T-helper 17 cell (primary cell): ENCODE results near the gene CCDC142. TPM values are rescaled to one million over a fixed set of nuclear protein-coding genes. Genes with fewer than 3 reads are reported as not detected.

ENCODE experiments used
- ATAC-seq: fragments of 150-1000 bp; cut with Tn5 transposase; 2 replicates; pipeline ENCODE4 v1.10.0; 2021; ENCODE audit warnings: mild to moderate bottlenecking, moderate library complexity
- DNase-seq, 3 donors: peaks; one replicate each; pipeline versions ENCODE4 v3.0.0 to v3.0.0-alpha.2; 2020 to 2021
- H3K9me3 ChIP-seq: one replicate; pipeline ENCODE4 v1.7.0; 2013; ENCODE audit warnings: low read length, mild to moderate bottlenecking; ENCODE audit not compliant: control insufficient read depth, poor library complexity, severe bottlenecking
- H3K27ac Mint-ChIP-seq: one replicate; pipeline ENCODE4 v1.8.0; 2022; ENCODE audit warnings: mild to moderate bottlenecking, moderate library complexity, mixed read lengths
- H3K27me3 Mint-ChIP-seq: one replicate; pipeline ENCODE4 v1.8.0; 2022; ENCODE audit warnings: mixed read lengths
- H3K36me3 Mint-ChIP-seq: one replicate; pipeline ENCODE4 v1.8.0; 2022; ENCODE audit warnings: low read depth, mixed read lengths
- H3K4me1 Mint-ChIP-seq: one replicate; pipeline ENCODE4 v1.8.0; 2022; ENCODE audit warnings: mild to moderate bottlenecking, mixed read lengths
- H3K4me3 Mint-ChIP-seq: one replicate; pipeline ENCODE4 v1.8.0; 2022; ENCODE audit warnings: mild to moderate bottlenecking, moderate library complexity, mixed read lengths
- total RNA-seq, 4 donors: library from RNA in 2 of 4; stranded (reverse) in 2 of 4; gene quantifications; one replicate each; pipeline ENCODE4 v1.2.3 and lab custom pipeline; 2022 to 2026

CCDC142 gene, protein sequence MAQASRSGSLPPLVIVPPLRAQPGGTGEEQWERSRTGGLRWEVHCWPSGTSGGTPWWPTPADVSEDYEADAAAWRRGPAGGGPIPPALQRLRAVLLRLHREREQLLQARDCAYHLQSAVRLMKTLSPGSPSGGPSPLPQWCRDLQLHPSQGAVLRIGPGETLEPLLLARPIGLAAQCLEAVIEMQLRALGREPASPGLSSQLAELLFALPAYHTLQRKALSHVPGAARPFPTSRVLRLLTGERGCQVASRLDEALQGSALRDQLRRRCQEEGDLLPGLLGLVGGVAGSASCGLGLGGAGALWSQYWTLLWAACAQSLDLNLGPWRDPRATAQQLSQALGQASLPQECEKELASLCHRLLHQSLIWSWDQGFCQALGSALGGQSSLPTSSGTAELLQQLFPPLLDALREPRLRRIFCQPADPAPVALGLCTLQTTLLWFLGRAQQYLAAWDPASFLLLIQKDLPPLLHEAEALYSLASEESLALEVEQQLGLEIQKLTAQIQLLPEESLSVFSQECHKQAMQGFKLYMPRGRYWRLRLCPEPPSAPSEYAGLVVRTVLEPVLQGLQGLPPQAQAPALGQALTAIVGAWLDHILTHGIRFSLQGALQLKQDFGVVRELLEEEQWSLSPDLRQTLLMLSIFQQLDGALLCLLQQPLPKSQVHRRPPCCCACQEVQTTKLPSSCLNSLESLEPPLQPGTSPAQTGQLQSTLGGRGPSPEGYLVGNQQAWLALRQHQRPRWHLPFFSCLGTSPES
- total RNA-seq (10 to 100 TPM; 13.7 to 14.7 TPM), total RNA-seq (lab: John Stamatoyannopoulos, UW) (12.5 to 49.8 reads per million in 2 donors)

DNA sequence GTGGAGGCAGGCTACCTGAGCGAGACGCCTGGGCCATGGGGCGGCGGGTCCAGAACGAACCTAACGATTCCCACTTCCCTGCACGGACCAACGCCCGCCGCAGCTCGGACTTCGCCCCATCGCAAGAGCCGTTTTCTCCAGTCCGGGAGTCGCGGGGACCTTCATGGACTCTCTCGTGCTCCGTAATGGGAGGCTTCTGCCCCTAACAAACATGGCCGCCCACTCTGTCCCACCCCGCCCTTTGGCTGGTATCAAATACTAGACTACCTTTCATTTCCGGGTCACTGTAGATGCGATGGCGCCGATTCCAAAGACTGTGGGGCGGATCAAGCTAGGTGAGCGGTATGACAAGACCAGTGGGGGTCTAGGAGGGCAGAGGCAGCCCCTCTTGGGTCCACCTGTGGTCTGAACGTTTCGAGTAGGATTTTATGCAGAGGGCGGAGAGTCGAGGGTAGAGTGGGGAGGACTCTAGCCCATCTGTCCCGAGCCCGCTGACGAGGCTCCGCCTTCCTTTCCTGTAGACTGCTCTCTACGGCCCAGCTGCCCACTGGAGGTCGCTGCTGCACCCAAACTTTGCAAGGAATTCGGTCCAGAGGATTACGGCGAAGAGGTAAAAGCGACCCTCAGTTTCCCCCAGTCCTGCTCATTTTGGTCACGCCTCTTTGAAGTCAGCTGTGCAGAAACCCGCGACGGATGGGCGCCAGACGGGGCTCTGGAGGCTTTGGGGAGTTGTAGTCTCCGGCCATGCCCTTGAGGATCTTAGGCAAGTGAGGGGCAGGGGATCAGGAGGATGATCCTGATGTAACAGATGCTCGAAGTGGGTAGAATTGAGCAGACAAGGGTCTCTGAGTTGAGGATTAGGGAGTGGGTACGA is at the start of gene CCDC142, which contains the start of gene TTC31:
TSS of gene CCDC142 (minus strand) at position 198 of the 874 bp plus-strand sequence. CDS start at position 37, 161 bp downstream.
TSS of gene TTC31 (plus strand) at position 281 of the 874 bp plus-strand sequence. CDS start at position 296, 15 bp downstream.
- Mint-ChIP-seq H3K27me3 (no peaks in the 10 kb centered on the region), H3K36me3 (peaks cover 5% of the 10 kb centered on the region), H3K4me1 (peaks cover 26% of the 10 kb centered on the region), H3K27ac (peak within 1 kb of the TSS; percentile 98), H3K4me3 (peak within 1 kb of the TSS; percentile 97)
- H3K9me3 ChIP-seq: no peaks in the 10 kb centered on the region
- ATAC-seq (peak; percentile 93), DNase-seq (peak; percentile 76 to 85 (median 84))

DNA sequence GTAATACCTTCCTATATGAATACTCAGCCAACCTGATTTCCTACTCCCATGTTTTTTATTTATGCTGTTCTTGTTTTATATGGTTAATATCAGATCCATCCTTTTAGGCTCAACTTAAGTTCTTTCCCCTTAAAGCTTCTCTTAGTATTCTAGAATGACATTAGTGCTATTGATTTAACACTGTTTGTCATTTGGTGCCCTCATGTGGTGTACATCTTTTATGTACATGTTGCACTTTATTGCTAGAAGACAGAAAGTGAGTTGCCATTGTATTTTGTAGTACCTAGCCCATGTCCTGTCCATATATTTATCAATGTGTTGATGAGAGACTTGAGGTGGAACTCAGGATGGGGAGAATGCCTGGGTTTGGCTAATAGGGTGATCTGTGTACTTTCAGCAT is 49.4 kb upstream of the CCDC142 start:
- ATAC-seq (no peak), DNase-seq (no peak)
- H3K27ac Mint-ChIP-seq: peak overlapping the region; percentile 93
- H3K4me3 Mint-ChIP-seq: peak overlapping the region; percentile 71
- H3K36me3 Mint-ChIP-seq: peaks cover 7% of the 10 kb centered on the region
- peaks cover 3% of the 10 kb centered on the region for H3K27me3 Mint-ChIP-seq
- peaks cover 26% of the 10 kb centered on the region for H3K4me1 Mint-ChIP-seq
- H3K9me3 ChIP-seq: no peaks in the 10 kb centered on the region

DNA sequence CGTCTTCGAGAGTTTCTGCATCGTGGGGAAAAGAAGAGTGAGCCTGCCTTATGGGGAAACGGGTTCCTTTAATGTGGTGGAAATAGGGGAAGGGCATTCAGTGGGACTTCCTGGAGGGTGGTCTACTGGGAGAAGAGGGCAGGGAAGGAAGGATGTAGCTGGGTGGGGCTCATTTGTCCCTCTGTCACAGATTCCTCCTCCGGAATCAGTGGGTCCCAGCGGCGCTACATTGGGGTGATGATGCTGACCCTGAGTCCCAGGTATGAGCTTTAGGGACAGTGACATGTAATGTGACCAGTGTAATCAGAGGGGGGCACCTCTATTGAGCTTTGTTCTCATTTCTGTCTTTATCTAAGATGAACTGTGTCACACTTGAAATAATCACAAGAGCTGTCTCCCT is 48.9 kb upstream of the CCDC142 start:
- peaks cover 8% of the 10 kb centered on the region for H3K36me3 Mint-ChIP-seq

DNA sequence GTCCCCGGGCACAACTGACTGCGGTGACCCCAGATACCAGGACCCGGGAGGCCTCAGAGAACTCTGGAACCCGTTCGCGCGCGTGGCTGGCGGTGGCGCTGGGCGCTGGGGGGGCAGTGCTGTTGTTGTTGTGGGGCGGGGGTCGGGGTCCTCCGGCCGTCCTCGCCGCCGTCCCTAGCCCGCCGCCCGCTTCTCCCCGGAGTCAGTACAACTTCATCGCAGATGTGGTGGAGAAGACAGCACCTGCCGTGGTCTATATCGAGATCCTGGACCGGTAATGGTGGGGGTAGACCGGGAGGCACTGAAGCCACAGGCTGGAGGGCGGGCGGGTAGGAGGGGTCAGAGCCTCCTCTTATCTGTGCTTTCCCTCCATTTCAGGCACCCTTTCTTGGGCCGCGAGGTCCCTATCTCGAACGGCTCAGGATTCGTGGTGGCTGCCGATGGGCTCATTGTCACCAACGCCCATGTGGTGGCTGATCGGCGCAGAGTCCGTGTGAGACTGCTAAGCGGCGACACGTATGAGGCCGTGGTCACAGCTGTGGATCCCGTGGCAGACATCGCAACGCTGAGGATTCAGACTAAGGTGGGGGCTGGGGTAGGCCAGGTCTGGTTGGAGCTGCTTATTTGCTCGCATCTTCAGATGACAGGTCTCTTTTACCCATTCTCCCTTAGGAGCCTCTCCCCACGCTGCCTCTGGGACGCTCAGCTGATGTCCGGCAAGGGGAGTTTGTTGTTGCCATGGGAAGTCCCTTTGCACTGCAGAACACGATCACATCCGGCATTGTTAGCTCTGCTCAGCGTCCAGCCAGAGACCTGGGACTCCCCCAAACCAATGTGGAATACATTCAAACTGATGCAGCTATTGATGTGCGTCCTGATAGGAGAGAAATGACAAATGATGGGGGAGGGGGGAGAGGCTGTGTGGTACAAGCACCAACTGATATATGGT is 47.7 kb upstream of the CCDC142 start:
- H3K4me1 Mint-ChIP-seq: peaks cover 33% of the 10 kb centered on the region
- peak; percentile 32 for ATAC-seq
- peak overlapping the region; percentile 94 for H3K4me3 Mint-ChIP-seq
- peaks cover 13% of the 10 kb centered on the region for H3K36me3 Mint-ChIP-seq
- H3K27ac Mint-ChIP-seq: peak overlapping the region; percentile 93
- H3K27me3 Mint-ChIP-seq: no peaks in the 10 kb centered on the region
- no peaks in the 10 kb centered on the region for H3K9me3 ChIP-seq
- DNase-seq: peak in 2 of 3 donors; percentile 26 to 32

More for the DNA sequence above, 48.9 kb upstream of the CCDC142 start:
- Mint-ChIP-seq H3K4me3 (peak overlapping the region; percentile 28), H3K4me1 (peaks cover 28% of the 10 kb centered on the region), H3K27ac (peak overlapping the region; percentile 93), H3K27me3 (no peaks in the 10 kb centered on the region)
- H3K9me3 ChIP-seq: no peaks in the 10 kb centered on the region
- DNase-seq: no peak
- no peak for ATAC-seq

DNA sequence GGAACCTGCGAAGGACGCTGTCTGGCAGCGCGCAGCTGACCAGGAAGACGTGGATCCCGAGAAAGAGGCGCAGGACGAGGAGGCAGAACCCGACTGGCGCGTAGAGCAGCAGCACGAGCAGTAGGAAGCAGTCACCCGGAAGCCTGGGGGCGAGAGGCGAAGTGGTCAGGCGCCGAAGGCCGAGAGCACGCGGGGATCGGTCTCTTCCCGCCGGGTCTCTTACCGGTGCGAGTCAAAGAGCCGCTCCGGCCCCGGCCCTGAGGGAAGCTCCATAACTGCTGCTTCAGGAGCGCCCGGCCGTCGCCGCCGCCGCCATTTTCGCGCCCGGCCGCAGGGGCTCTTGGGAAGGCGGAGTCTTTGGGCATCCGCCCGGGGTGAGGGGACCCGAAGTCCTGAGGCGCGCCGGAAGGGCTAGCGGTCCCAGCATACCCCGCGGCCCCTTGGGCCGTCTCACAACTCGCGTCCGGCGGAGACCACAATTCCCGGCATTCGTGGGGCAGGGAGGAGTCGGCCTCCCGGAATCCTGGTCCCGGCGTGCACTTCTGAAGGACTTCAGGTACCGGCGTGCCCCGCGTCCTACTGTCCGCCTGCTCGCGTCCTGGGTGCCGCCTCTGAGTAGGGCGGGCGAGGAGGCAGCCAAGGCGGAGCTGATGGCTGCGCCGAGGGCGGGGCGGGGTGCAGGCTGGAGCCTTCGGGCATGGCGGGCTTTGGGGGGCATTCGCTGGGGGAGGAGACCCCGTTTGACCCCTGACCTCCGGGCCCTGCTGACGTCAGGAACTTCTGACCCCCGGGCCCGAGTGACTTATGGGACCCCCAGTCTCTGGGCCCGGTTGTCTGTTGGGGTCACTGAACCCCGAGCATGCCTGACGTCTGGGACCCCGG is 46.8 kb upstream of the CCDC142 start, which contains the start of the genes AUP1 and HTRA2:
TSS of gene AUP1 (minus strand) at position 350 of the 882 bp plus-strand sequence. CDS start at position 273, 77 bp downstream.
TSS of gene HTRA2 (plus strand) at position 577 of the 882 bp plus-strand sequence. CDS start at position 651, 74 bp downstream.
- H3K4me1 Mint-ChIP-seq: peaks cover 33% of the 10 kb centered on the region
- H3K4me3 Mint-ChIP-seq: peak within 1 kb of the TSS; percentile 94
- H3K27me3 Mint-ChIP-seq: no peaks in the 10 kb centered on the region
- H3K9me3 ChIP-seq: no peaks in the 10 kb centered on the region
- peak; percentile 73 to 80 (median 78) for DNase-seq
- H3K27ac Mint-ChIP-seq: peak within 1 kb of the TSS; percentile 93
- peaks cover 13% of the 10 kb centered on the region for H3K36me3 Mint-ChIP-seq
- peak; percentile 91 for ATAC-seq

DNA sequence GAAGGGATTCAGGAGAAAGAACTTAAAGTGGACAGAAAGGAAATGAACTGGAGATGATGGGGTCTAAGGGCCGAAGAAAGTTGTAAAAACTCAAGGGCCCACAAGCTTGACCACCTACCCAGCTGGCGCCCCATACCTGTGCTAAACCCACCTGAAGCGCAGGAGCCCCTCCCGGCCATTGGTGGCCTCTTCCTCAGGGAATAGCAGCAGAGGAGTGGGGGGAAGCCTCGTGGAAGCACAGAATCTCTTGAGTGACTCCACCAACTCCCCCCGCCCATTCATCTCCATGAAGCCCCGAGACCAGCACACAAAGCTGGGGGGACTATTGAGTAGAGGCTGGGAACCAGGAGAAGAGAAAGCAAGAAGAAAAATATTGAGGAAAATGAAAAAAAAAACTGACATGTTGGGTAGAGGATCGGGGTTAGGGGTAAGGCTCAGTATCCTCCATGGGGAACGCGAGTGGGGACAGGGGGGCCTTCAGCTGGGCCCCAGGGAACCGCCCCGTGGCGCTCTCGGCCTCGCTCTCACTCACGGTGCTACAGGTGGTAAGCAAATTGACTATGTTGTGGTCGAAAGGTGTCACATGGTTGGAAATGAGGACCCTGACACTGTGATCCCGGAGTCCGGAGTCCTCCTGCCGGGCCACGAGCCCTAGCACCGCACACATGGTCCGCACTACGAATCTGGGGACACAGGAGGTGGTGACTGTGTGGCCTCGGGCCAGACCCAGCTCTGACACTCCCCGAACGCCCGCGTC is 46.0 kb upstream of the CCDC142 start:
- Mint-ChIP-seq H3K36me3 (peaks cover 13% of the 10 kb centered on the region), H3K4me3 (peak overlapping the region; percentile 94), H3K4me1 (peaks cover 33% of the 10 kb centered on the region), H3K27me3 (no peaks in the 10 kb centered on the region), H3K27ac (peak overlapping the region; percentile 93)
- no peaks in the 10 kb centered on the region for H3K9me3 ChIP-seq
- ATAC-seq: peak; percentile 1
- no peak for DNase-seq

DNA sequence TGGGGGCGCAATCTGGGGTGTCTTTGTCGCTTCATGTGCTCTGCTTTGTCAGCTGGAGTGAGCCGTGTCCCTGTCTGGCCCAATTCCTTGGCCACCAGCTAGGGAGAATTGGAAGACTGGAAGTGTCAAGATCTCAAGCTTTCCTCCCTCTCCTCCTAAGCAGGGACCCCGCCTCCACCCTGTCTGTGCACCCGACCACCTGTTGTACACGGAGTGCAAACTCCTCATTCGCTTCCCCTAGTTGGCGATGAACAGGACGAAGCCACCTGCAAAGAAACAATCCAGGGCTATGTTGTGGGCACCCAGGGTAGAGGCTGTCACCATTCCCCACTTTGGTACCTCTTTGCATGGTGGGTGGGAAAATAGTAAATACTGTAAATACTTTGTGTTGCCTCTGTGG is 44.9 kb upstream of the CCDC142 start:
- peak overlapping the region; percentile 93 for H3K27ac Mint-ChIP-seq
- no peaks in the 10 kb centered on the region for H3K9me3 ChIP-seq
- ATAC-seq (no peak), DNase-seq (no peak)
- no peaks in the 10 kb centered on the region for H3K27me3 Mint-ChIP-seq
- H3K36me3 Mint-ChIP-seq: peaks cover 13% of the 10 kb centered on the region
- H3K4me3 Mint-ChIP-seq: peak overlapping the region; percentile 94
- H3K4me1 Mint-ChIP-seq: peaks cover 33% of the 10 kb centered on the region

DNA sequence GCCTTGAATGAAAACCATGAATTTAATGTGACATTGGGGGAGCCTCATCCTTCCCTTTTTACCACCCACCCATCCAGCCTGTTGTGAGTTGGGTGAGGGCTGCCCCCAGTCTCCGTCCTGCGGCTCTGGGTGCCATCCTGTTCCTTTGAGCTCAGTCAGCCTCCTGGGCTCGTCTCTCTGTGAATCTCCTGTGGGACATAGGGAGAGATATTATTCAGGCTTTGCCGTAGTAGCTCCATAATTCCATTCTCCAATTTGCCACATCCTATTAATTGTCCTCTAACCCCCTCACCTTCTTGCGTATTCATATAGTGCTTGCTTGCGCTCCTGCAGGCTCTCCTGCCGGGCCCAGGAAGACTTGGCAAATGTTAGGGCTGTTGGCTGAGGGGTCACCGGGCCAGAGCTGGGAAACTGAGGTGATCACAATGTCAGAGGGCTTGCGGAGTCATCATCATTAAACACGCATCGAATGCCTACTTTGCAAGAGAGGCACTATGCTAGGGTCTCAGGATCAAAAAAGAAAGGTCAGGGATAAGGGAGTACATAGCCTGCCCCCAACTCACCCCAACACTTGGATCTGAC is 43.9 kb upstream of the CCDC142 start:
- Mint-ChIP-seq H3K36me3 (peaks cover 11% of the 10 kb centered on the region), H3K4me3 (no peak overlapping the region), H3K27me3 (no peaks in the 10 kb centered on the region), H3K27ac (peak overlapping the region; percentile 41), H3K4me1 (peaks cover 29% of the 10 kb centered on the region)
- DNase-seq (no peak), ATAC-seq (no peak)
- no peaks in the 10 kb centered on the region for H3K9me3 ChIP-seq

DNA sequence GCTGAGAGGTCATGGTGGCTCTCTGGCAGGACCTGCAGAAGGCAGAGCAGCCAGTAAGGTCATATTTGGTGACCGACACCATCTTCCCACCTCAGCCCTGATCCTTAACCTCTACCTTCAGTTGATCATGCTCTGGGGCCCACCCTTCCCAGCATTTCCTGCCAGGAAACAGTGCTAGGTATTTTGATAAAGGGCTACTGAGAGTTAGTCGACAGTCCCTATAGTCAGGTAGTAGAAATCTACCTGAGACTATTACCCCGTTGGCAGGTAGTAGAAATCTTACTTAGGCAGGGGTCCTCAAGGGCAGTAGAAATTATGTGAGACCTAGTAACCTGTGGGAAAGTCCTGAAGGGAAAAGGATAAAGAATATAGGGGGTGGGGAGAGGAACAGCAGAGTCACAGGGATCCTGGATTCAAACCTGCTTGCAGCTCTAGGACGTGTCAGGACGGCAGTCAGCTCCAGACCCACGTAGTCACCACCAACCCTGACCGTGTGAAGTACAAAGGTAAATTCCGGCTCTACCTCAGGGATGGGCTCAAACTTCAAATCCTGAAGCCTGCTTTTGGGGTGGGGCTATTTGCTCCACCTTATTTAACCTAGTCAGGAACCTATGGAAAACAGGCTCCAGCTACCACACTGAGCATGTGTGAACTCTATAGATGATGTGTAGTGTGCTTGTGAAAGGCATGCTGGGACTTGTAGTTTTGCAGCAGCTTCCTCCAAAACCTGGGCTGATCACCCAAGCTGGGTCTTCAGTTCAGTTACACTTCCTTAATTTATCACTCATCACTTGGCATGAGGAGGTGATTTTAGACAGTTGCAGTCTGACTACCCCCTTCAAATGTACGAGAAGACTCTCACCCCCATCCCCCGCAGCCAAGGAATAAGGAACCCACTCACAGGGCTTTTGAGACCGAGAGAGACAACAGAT is 43.2 kb upstream of the CCDC142 start, which contains the start of gene DQX1:
TSS of gene DQX1 (minus strand) at position 515 of the 932 bp plus-strand sequence. CDS start at position 13, 502 bp downstream.
- H3K27ac Mint-ChIP-seq: peak within 1 kb of the TSS; percentile 41
- H3K9me3 ChIP-seq: no peaks in the 10 kb centered on the region
- H3K4me3 Mint-ChIP-seq: no peak within 1 kb of the TSS
- H3K36me3 Mint-ChIP-seq: peaks cover 11% of the 10 kb centered on the region
- DNase-seq (no peak), ATAC-seq (no peak)
- peaks cover 24% of the 10 kb centered on the region for H3K4me1 Mint-ChIP-seq
- H3K27me3 Mint-ChIP-seq: no peaks in the 10 kb centered on the region
